GM19468 (cell line): ENCODE measurements around the gene WBP2.

ENCODE experiments used
- ATAC-seq: cut with Tn5 transposase; IDR thresholded peaks from one replicate; pipeline ENCODE4 v1.9.1; 2021; ENCODE audit warnings: mild to moderate bottlenecking, moderate library complexity, moderate number of reproducible peaks; ENCODE audit not compliant: unreplicated experiment; ENCODE audit errors: extremely low read depth

The WBP2 gene

GRCh38 chr17:75832164-75832651 is 22.9 kb downstream of the WBP2 start:
- ATAC-seq: no peak

- ATAC-seq: no peak
Observed at GRCh38 chr17:75831032-75831571, 24.0 kb downstream of the WBP2 start.

GRCh38 chr17:75830164-75831031 is 24.7 kb downstream of the WBP2 start:
- ATAC-seq: no peak

- ATAC-seq: no peak
Observed at GRCh38 chr17:75829747-75830146, 25.4 kb downstream of the WBP2 start.

- ATAC-seq: no peak
Observed at GRCh38 chr17:75828741-75829140, 26.4 kb downstream of the WBP2 start.

GRCh38 chr17:75828076-75828400 is 27.1 kb downstream of the WBP2 start:
- no peak for ATAC-seq

- no peak for ATAC-seq
Observed at GRCh38 chr17:75827308-75828075, 27.6 kb downstream of the WBP2 start.

GRCh38 chr17:75826561-75827307 is 28.4 kb downstream of the WBP2 start:
- no peak for ATAC-seq

- no peak for ATAC-seq
Observed at GRCh38 chr17:75825748-75826370, 29.3 kb downstream of the WBP2 start.

- no peak for ATAC-seq
Observed at GRCh38 chr17:75825149-75825552, 30.0 kb downstream of the WBP2 start.

- ATAC-seq: no peak
Observed at GRCh38 chr17:75824666-75825065, 30.5 kb downstream of the WBP2 start.

- no peak for ATAC-seq
Observed at GRCh38 chr17:75824050-75824552, 31.0 kb downstream of the WBP2 start.

GRCh38 chr17:75823257-75824041 is 31.7 kb downstream of the WBP2 start:
- no peak for ATAC-seq

- no peak for ATAC-seq
Observed at GRCh38 chr17:75822800-75823166, 32.4 kb downstream of the WBP2 start.

- ATAC-seq: no peak
Observed at GRCh38 chr17:75822119-75822799, 32.9 kb downstream of the WBP2 start.

- ATAC-seq: no peak
Observed at GRCh38 chr17:75821552-75821951, 33.6 kb downstream of the WBP2 start.

- no peak for ATAC-seq
Observed at GRCh38 chr17:75820094-75821080, 34.7 kb downstream of the WBP2 start.
